ENCODE measurements around the gene ZNF778.
"Not testable (repeated sequence)": the region's sequence is repeated elsewhere in the genome, so short reads cannot be mapped to it uniquely, and the experiment has no call there.

The ZNF778 gene

GRCh38 chr16:89242795-89243200 lies 25.3 kb downstream of the ZNF778 start:
- no peak for DNase-seq (ENCODE audit: low spot score)
- in situ Hi-C loops (cut with MboI; ENCODE audit: low pct_unique_long_range_greater_than_20kb, low sequenced_read_pairs, unreplicated experiment) = no loop called here
- TF ChIP-seq, protein P1, sequence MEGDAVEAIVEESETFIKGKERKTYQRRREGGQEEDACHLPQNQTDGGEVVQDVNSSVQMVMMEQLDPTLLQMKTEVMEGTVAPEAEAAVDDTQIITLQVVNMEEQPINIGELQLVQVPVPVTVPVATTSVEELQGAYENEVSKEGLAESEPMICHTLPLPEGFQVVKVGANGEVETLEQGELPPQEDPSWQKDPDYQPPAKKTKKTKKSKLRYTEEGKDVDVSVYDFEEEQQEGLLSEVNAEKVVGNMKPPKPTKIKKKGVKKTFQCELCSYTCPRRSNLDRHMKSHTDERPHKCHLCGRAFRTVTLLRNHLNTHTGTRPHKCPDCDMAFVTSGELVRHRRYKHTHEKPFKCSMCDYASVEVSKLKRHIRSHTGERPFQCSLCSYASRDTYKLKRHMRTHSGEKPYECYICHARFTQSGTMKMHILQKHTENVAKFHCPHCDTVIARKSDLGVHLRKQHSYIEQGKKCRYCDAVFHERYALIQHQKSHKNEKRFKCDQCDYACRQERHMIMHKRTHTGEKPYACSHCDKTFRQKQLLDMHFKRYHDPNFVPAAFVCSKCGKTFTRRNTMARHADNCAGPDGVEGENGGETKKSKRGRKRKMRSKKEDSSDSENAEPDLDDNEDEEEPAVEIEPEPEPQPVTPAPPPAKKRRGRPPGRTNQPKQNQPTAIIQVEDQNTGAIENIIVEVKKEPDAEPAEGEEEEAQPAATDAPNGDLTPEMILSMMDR (IDR thresholded peaks at IDR 0.05; ENCODE audit: extremely low read depth, insufficient read depth, missing control alignments) = no peak

- in situ Hi-C loops (cut with MboI; ENCODE audit: low pct_unique_long_range_greater_than_20kb, low sequenced_read_pairs, unreplicated experiment) = no loop called here
- TF ChIP-seq, protein P1 (IDR thresholded peaks at IDR 0.05; ENCODE audit: extremely low read depth, insufficient read depth, missing control alignments) = no peak
Observed at GRCh38 chr16:89243664-89244063, 26.2 kb downstream of the ZNF778 start.

DNA sequence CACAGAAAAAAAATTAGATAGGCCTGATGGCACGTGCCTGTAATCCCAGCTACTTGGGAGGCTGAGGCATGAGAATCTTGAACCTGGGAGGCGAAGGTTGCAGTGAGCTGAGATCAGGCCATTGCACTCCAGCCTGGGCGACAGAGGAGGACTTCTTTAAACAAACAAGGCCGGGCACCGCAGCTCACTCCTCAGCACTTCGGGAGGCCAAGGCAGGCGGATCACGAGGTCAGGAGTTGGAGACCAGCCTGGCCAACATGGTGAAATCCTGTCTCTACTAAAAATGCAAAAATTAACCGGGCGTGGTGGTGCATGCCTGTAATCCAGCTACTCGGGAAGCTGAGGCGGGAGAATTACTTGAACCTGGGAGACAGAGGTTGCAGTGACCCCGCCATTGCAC lies 26.8 kb downstream of the ZNF778 start:
- in situ Hi-C loops (cut with MboI; ENCODE audit: low pct_unique_long_range_greater_than_20kb, low sequenced_read_pairs, unreplicated experiment); DNase-seq (ENCODE audit: low spot score): not testable (repeated sequence)

More at GRCh38 chr16:89243664-89244063, 26.2 kb downstream of the ZNF778 start:
- DNase-seq (ENCODE audit: low spot score) = no peak

- no peak for DNase-seq (ENCODE audit: low spot score)
- in situ Hi-C loops (cut with MboI; ENCODE audit: low pct_unique_long_range_greater_than_20kb, low sequenced_read_pairs, unreplicated experiment) = no loop called here
- TF ChIP-seq, protein P1 (IDR thresholded peaks at IDR 0.05; ENCODE audit: extremely low read depth, insufficient read depth, missing control alignments) = no peak
Observed at GRCh38 chr16:89244754-89245153, 27.3 kb downstream of the ZNF778 start.

- DNase-seq (ENCODE audit: low spot score) = no peak
- in situ Hi-C loops (cut with MboI; ENCODE audit: low pct_unique_long_range_greater_than_20kb, low sequenced_read_pairs, unreplicated experiment) = no loop called here
- TF ChIP-seq, protein P1 (IDR thresholded peaks at IDR 0.05; ENCODE audit: extremely low read depth, insufficient read depth, missing control alignments) = no peak
Observed at GRCh38 chr16:89246383-89246902, 28.9 kb downstream of the ZNF778 start.

DNA sequence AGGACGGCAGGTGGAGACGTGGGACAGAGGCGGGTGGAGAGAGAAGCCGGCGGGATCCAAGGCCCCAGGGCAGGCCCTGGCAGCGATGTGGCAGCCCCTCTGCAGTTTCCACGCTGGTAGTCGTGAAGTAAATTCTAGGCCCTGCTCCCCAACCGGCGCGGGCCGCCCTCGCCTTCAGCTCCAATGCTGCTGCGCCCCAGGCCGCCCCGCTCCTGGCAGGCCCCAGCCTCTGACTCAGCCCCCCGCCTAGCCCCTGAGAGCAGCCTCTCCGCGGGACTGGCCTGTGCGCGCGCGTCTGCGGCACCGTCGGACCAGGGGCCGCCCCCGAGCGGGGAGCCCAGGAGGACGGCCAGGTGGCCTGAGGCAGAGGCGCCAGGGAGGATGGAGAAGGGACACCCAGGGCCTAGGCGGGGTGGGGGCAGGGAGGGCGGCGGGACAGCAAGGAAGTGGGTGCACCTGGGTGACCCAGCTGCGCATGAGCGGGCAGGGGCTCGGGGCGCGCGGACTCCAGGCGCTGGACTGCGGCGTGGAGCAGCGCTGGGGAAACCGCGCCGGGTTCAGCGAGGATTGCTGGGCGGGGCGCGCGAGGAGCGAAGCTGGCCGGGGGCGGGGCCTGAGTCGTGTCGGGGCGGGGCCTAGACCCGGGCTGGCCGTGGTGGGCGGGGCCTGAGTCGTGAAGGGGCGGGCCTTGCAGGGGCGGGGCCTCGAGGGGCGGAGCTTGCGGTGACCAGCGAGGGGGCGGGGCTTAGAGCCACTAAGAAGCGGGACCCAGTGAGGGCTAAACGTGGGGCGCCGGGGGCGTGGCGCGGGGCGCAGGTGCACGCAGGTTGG lies 29.6 kb downstream of the ZNF778 start:
- TF ChIP-seq, protein P1 (IDR thresholded peaks at IDR 0.05; ENCODE audit: extremely low read depth, insufficient read depth, missing control alignments) = no peak
- in situ Hi-C loops (cut with MboI; ENCODE audit: low pct_unique_long_range_greater_than_20kb, low sequenced_read_pairs, unreplicated experiment) = no loop called here
- peak; percentile 100 for DNase-seq (ENCODE audit: low spot score)

GRCh38 chr16:89247734-89248075 lies 30.2 kb downstream of the ZNF778 start:
- DNase-seq (ENCODE audit: low spot score); in situ Hi-C loops (cut with MboI; ENCODE audit: low pct_unique_long_range_greater_than_20kb, low sequenced_read_pairs, unreplicated experiment): not testable (repeated sequence)

All from GM13977 (cell line).